GM20000 (cell line): ENCODE measurements around the gene DIP2C.

ENCODE experiments used
- DNase-seq: peaks from one replicate; pipeline ENCODE4 v3.0.0; 2012; ENCODE audit warnings: low spot score
- CTCF ChIP-seq: IDR thresholded peaks from 2 replicates; pipeline ENCODE4 v1.5.1; 2012; ENCODE audit warnings: mild to moderate bottlenecking, control low read depth; ENCODE audit errors: extremely low read depth, missing control alignments

The DIP2C gene

GRCh38 chr10:686155-686931 lies 3.1 kb downstream of the DIP2C start:
- no peak for TF ChIP-seq CTCF
- DNase-seq: no peak

- DNase-seq: no peak
- TF ChIP-seq CTCF: no peak
Observed at GRCh38 chr10:685613-686012, 3.9 kb downstream of the DIP2C start.

GRCh38 chr10:683448-684071 lies 5.9 kb downstream of the DIP2C start:
- no peak for DNase-seq
- TF ChIP-seq CTCF: no peak

GRCh38 chr10:682931-683447 lies 6.5 kb downstream of the DIP2C start:
- DNase-seq: no peak
- no peak for TF ChIP-seq CTCF

GRCh38 chr10:681670-682318 lies 7.7 kb downstream of the DIP2C start:
- TF ChIP-seq CTCF: no peak
- DNase-seq: no peak

GRCh38 chr10:680745-681144 lies 8.7 kb downstream of the DIP2C start:
- no peak for TF ChIP-seq CTCF
- DNase-seq: no peak

GRCh38 chr10:680146-680545 lies 9.3 kb downstream of the DIP2C start:
- no peak for TF ChIP-seq CTCF
- no peak for DNase-seq
